Measurements from ENCODE around the gene UBE2Q1. TPM values are rescaled to one million over a fixed set of nuclear protein-coding genes. Genes with fewer than 3 reads are reported as not detected.

Gene UBE2Q1
- total RNA-seq, 1 experiment from 2014 or later = 62.7 TPM

DNA sequence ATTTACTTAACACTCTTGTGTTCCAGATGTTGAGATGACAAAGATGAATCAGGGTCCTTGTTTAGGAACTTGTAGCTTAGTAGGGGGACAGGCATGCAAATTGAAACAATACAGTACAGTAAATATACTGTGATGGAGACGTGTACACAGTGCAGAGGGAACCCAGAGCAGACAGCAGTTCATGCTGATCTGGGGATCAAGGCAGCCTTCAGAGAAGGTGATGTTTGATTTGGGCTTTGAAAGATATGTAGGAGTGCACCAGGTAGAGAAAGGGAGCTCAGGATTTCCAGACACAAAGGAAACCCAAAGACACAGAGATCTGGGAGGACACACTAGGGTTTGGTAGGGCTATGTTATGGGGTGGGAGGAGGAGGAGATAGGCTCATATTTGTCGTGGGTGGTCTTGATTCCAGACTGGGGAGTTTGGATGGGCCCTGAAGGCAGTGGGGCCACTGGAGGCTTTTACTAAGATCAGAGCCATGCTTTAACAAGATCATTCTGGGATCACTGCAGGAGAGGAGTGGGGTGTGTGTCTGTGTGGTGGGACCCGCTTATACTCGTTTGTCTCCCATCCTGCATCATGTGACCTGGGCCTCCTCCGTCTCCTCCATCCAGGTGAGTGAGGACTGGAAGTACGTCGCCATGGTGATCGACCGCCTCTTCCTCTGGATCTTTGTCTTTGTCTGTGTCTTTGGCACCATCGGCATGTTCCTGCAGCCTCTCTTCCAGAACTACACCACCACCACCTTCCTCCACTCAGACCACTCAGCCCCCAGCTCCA is 16.9 kb upstream of the UBE2Q1 start:
- TF ChIP-seq, protein P1, sequence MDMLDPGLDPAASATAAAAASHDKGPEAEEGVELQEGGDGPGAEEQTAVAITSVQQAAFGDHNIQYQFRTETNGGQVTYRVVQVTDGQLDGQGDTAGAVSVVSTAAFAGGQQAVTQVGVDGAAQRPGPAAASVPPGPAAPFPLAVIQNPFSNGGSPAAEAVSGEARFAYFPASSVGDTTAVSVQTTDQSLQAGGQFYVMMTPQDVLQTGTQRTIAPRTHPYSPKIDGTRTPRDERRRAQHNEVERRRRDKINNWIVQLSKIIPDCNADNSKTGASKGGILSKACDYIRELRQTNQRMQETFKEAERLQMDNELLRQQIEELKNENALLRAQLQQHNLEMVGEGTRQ (CRISPR knock-in tag; IDR thresholded peaks at IDR 0.05) = peak; percentile 60; the same call in 1 of the 2 replicates
- TF ChIP-seq ZNF671 (CRISPR knock-in tag; IDR thresholded peaks at IDR 0.05) = no peak
- TF ChIP-seq CREB1 (CRISPR knock-in tag; IDR thresholded peaks at IDR 0.05) = no peak
- no peak for TF ChIP-seq ZNF263 (CRISPR knock-in tag; IDR thresholded peaks at IDR 0.05; ENCODE audit: low read depth)
- H3K27ac Mint-ChIP-seq = 0 out of 2 replicates have a peak overlapping the region, but pooled peaks have one; percentile 11
- ChIA-PET POLR2A (no interaction called here), CTCF (interaction anchor here (0.5 to 3.6 kb wide), 5 partner anchors 15 to 180 kb away, joined by 3 to 9 read pairs (median 4); no protein-coding TSS in a partner anchor)
- no peaks in the 10 kb centered on the region for H3K27me3 Mint-ChIP-seq (ENCODE audit: low read depth)
- H3K4me1 Mint-ChIP-seq = peaks cover 15% of the 10 kb centered on the region
- no peak overlapping the region for H3K4me3 Mint-ChIP-seq
- no peaks in the 10 kb centered on the region for H3K9me3 Mint-ChIP-seq
- no peak for ATAC-seq
- DNase-seq (ENCODE audit: low spot score) = no peak
- H3K36me3 Mint-ChIP-seq = peaks cover 19% of the 10 kb centered on the region

DNA sequence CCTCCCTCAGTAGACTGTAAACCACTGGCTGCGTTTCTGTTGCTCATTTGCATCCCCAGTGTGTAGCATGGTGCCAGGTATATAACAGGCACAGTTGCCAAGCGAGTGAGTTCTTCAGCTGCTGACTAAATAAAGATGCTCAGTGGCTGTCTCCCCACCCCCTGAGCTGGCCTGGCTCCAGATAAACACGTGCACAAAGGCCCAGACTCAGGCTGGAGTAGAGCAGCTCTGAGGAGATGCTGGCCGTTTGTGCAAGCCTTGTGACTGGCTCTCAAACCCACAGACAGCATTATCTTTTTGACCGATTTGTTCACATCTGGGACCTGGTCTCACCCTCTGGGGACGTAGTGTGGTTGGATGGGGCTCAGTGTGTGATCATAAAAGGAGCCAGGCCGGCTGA is 16.3 kb upstream of the UBE2Q1 start:
- CTCF ChIA-PET = interaction anchor here (0.6 to 3.6 kb wide), 3 partner anchors 15 to 180 kb away, joined by 4 to 9 read pairs (median 9); no protein-coding TSS in a partner anchor
- DNase-seq (ENCODE audit: low spot score) = no peak

More for the DNA sequence above, 16.3 kb upstream of the UBE2Q1 start:
- no peaks in the 10 kb centered on the region for H3K9me3 Mint-ChIP-seq
- H3K36me3 Mint-ChIP-seq = peaks cover 17% of the 10 kb centered on the region
- TF ChIP-seq, protein P2, sequence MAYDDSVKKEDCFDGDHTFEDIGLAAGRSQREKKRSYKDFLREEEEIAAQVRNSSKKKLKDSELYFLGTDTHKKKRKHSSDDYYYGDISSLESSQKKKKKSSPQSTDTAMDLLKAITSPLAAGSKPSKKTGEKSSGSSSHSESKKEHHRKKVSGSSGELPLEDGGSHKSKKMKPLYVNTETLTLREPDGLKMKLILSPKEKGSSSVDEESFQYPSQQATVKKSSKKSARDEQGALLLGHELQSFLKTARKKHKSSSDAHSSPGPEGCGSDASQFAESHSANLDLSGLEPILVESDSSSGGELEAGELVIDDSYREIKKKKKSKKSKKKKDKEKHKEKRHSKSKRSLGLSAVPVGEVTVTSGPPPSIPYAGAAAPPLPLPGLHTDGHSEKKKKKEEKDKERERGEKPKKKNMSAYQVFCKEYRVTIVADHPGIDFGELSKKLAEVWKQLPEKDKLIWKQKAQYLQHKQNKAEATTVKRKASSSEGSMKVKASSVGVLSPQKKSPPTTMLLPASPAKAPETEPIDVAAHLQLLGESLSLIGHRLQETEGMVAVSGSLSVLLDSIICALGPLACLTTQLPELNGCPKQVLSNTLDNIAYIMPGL (CRISPR knock-in tag; IDR thresholded peaks at IDR 0.05) = no peak
- TF ChIP-seq SMAD4 (CRISPR knock-in tag; IDR thresholded peaks at IDR 0.05) (no peak), KAT7 (CRISPR knock-in tag; IDR thresholded peaks at IDR 0.05; ENCODE audit: borderline replicate concordance) (no peak), TCF7 (CRISPR knock-in tag; IDR thresholded peaks at IDR 0.05; ENCODE audit: low read depth) (no peak), ETV6 (CRISPR knock-in tag; IDR thresholded peaks at IDR 0.05) (no peak)
- TF ChIP-seq, protein P3, sequence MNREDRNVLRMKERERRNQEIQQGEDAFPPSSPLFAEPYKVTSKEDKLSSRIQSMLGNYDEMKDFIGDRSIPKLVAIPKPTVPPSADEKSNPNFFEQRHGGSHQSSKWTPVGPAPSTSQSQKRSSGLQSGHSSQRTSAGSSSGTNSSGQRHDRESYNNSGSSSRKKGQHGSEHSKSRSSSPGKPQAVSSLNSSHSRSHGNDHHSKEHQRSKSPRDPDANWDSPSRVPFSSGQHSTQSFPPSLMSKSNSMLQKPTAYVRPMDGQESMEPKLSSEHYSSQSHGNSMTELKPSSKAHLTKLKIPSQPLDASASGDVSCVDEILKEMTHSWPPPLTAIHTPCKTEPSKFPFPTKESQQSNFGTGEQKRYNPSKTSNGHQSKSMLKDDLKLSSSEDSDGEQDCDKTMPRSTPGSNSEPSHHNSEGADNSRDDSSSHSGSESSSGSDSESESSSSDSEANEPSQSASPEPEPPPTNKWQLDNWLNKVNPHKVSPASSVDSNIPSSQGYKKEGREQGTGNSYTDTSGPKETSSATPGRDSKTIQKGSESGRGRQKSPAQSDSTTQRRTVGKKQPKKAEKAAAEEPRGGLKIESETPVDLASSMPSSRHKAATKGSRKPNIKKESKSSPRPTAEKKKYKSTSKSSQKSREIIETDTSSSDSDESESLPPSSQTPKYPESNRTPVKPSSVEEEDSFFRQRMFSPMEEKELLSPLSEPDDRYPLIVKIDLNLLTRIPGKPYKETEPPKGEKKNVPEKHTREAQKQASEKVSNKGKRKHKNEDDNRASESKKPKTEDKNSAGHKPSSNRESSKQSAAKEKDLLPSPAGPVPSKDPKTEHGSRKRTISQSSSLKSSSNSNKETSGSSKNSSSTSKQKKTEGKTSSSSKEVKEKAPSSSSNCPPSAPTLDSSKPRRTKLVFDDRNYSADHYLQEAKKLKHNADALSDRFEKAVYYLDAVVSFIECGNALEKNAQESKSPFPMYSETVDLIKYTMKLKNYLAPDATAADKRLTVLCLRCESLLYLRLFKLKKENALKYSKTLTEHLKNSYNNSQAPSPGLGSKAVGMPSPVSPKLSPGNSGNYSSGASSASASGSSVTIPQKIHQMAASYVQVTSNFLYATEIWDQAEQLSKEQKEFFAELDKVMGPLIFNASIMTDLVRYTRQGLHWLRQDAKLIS (CRISPR knock-in tag; IDR thresholded peaks at IDR 0.05; ENCODE audit: borderline replicate concordance) = no peak
- TF ChIP-seq, protein P1 (CRISPR knock-in tag; IDR thresholded peaks at IDR 0.05) = no peak
- TF ChIP-seq, protein P4, sequence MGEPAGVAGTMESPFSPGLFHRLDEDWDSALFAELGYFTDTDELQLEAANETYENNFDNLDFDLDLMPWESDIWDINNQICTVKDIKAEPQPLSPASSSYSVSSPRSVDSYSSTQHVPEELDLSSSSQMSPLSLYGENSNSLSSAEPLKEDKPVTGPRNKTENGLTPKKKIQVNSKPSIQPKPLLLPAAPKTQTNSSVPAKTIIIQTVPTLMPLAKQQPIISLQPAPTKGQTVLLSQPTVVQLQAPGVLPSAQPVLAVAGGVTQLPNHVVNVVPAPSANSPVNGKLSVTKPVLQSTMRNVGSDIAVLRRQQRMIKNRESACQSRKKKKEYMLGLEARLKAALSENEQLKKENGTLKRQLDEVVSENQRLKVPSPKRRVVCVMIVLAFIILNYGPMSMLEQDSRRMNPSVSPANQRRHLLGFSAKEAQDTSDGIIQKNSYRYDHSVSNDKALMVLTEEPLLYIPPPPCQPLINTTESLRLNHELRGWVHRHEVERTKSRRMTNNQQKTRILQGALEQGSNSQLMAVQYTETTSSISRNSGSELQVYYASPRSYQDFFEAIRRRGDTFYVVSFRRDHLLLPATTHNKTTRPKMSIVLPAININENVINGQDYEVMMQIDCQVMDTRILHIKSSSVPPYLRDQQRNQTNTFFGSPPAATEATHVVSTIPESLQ (CRISPR knock-in tag; IDR thresholded peaks at IDR 0.05) = no peak
- TF ChIP-seq, protein P5, sequence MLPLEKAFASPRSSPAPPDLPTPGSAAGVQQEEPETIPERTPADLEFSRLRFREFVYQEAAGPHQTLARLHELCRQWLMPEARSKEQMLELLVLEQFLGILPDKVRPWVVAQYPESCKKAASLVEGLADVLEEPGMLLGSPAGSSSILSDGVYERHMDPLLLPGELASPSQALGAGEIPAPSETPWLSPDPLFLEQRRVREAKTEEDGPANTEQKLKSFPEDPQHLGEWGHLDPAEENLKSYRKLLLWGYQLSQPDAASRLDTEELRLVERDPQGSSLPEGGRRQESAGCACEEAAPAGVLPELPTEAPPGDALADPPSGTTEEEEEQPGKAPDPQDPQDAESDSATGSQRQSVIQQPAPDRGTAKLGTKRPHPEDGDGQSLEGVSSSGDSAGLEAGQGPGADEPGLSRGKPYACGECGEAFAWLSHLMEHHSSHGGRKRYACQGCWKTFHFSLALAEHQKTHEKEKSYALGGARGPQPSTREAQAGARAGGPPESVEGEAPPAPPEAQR (CRISPR knock-in tag; IDR thresholded peaks at IDR 0.05) = no peak
- TF ChIP-seq, protein P6, sequence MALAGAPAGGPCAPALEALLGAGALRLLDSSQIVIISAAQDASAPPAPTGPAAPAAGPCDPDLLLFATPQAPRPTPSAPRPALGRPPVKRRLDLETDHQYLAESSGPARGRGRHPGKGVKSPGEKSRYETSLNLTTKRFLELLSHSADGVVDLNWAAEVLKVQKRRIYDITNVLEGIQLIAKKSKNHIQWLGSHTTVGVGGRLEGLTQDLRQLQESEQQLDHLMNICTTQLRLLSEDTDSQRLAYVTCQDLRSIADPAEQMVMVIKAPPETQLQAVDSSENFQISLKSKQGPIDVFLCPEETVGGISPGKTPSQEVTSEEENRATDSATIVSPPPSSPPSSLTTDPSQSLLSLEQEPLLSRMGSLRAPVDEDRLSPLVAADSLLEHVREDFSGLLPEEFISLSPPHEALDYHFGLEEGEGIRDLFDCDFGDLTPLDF (CRISPR knock-in tag; IDR thresholded peaks at IDR 0.05) = no peak
- no peak for ATAC-seq
- H3K27me3 Mint-ChIP-seq (ENCODE audit: low read depth) = peaks cover 1% of the 10 kb centered on the region; the same call in 1 of the 2 replicates
- no peak overlapping the region for H3K27ac Mint-ChIP-seq
- POLR2A ChIA-PET = no interaction called here
- H3K4me3 Mint-ChIP-seq = no peak overlapping the region
- H3K4me1 Mint-ChIP-seq = peaks cover 15% of the 10 kb centered on the region

Data from WTC11 (cell line).